ELR (cell line): ENCODE results near the gene CCR3.

Source experiments
- DNase-seq: peaks from one replicate; pipeline ENCODE4 v3.0.0-alpha.2; 2015; ENCODE audit warnings: low read depth

Gene CCR3

GRCh38 chr3:46221391-46221790, 20.9 kb upstream of the CCR3 start:
- no peak for DNase-seq

GRCh38 chr3:46221938-46222337, 20.3 kb upstream of the CCR3 start:
- no peak for DNase-seq

DNA sequence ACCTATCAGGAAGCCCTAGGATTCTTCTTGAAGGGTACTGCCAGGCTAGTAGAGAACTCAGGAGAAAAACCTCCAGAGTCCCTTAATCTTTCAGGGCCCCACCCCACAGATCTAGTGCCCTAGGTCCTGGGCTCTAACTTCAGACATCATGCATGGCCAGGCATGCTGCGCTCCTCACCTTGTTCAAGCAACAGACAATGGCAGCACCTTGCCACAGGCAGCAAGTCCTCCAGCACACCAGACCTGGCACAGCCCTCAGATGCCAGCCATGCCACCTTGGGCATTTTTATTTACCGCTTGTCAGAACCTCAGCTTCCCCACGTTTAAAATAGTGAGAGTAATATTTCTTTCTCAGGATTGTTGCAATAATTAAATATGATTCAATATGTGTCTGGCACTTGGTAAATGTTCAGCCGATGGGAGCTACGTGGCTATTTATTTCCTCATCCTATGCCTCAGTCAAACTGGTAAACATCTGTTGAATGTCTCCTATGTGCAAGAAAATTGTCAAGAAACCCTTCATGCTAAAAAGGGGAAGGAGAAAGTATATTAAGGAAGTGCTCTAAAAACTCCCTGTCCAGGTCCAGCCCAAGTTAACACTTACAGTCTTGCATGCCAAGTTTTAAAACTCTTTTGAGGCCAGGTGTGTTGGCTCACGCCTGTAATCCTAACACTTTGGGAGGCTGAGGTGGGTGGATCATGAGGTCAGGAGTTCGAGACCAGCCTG, 19.7 kb upstream of the CCR3 start:
- no peak for DNase-seq

DNA sequence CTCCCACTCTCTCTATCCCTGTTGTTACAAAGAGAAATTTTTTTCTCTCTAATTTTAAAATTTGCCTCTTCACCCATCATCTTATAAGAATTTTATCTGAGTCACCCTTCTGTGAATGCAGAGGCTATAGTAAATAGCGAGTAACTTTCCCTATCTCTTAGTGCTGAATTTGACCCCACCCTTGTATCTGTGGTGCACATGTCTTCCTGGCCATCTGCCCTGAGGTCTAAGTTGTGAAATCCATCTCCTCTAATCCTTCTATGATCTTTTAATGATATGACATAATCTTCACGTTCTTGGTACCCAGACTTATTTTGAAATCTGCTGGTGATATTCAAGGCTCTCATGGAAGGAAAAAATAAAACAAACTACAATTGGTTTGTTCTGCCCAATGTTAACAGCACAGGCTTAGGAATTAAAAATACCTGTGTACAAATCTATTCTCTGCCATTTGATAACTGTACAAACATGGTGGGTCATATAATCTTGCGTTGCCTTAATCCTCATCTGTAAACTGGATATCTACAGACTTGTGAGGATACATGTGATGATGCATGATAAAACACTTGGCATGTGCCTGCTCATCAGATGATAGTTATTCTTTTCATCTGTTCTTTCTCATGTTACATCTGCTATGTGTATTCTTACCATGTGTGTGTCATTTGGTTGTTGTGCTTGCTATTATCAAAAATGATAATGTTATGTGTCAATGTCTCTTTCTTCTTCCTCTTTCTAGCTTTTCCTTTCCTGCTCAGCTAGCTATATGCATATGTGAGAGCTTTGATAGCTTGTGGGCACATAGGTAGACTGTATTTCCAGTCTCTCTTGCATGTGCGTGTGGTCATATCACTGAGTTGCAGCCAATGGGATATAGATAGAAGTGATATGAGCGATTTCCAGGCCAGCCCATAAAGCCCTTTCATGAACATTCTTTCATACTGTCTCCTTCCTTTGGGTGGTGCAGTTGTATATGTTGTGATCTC, 13.7 kb upstream of the CCR3 start:
- DNase-seq, result peak; percentile 90

DNA sequence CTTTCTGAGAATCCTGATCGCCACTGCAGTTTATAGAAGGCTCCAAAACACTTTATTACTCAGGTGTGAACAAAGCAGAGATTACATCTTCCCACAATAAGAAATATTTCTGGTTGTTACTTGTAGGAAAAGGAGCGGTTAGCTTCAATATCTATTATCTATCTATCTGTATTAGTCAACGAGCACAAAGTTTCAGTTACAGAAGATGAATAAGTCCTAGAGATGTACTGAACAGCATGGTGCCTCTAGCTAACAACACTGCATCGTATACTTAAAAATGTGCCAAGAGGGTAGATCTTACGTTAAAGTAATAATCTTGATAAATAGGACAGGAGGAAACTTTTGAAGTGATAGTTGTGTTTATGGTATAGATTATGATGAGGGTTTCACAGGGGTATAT, 10.9 kb upstream of the CCR3 start:
- DNase-seq, result no peak

- no peak for DNase-seq
These were observed 9.1 kb upstream of the CCR3 start for GRCh38 chr3:46233194-46233593.

DNA sequence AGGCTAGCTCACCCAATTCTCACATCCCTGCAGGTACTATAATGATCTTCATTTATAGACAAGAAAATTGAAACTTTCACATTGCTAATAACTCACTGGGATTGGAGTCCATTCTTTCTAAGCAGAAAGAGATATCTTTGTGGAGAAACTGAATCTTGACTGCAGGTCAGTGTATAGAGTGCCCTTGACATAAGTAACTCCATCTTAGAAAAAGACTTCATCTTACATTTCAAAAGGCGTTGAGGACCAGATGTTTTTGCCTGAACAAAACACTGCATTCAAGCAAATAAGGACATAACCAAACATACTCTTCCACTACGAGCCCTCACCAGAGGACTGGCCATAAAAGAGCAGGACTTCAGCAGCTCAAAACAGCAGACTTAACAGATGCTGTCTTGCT, 6.8 kb upstream of the CCR3 start:
- no peak for DNase-seq

DNA sequence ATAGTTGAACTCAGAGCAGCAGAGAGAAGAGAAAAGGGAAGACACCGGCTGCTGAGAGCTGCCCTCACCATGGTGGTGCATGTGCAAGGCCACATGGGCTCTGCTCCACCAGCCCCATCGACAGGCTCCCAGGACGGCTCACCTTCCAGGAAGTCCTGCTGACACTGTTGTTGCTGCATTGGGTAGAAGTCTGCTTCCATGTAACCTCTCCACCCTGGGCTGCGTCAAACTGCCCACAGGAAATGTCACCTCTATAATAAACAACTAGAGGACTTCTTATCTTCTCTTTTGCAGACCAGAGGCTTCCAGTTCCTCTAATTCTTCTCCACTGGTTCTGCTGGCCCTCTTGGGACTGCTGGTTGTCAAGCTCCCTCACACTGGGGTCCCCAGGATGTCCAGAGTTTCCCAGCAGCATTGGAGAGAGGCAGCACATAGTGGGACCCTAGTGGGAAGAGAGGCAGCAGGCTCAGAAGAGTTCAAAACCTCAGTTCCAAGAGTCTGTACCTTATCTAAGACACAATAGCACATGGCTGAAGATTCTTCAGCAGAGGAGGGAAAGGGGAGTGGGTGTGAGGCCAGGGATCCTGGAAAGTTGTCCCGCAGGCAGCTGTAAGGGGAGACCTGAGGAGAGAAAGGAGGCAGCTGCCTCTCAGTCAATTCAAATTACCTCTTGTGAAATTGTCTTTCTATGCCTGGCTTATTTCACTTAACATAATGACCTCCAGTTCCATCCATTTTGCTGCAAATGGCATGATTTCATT, 5.8 kb upstream of the CCR3 start:
- DNase-seq, result no peak

GRCh38 chr3:46238386-46238785, 3.9 kb upstream of the CCR3 start:
- DNase-seq, result no peak

- DNase-seq, result no peak
These were observed 2.8 kb upstream of the CCR3 start for GRCh38 chr3:46239301-46239938.

- no peak for DNase-seq
These were observed 2.3 kb upstream of the CCR3 start for GRCh38 chr3:46239952-46240351.

GRCh38 chr3:46243560-46243959, 1.3 kb downstream of the CCR3 start:
- DNase-seq, result no peak

GRCh38 chr3:46245146-46245545, 2.9 kb downstream of the CCR3 start:
- DNase-seq, result no peak

GRCh38 chr3:46252980-46253379, 10.7 kb downstream of the CCR3 start:
- no peak for DNase-seq

- DNase-seq, result no peak
These were observed 16.3 kb downstream of the CCR3 start for GRCh38 chr3:46258525-46258924.

- DNase-seq, result no peak
These were observed 19.8 kb downstream of the CCR3 start for GRCh38 chr3:46261926-46262594.

DNA sequence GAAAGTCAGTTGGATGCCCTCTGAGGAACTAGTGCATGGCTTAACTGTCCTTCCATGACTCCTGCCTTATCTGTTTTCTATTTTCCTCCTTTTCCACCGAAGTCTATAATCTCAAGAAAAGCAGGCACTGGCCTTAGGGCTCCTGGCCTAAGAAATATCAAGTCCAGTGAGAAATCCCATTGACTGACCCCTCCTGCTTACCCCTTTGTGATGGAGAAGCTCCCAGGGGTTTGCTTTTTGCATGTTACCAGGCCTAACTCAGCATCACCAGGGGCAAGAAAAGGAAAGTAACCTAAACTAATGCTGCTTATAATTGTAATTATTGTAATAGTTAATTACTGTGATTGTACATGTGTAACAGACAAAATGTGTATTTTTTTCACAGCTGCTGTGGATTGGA, 21.7 kb downstream of the CCR3 start:
- no peak for DNase-seq

GRCh38 chr3:46266598-46266997, 24.3 kb downstream of the CCR3 start:
- DNase-seq, result peak; percentile 38

DNA sequence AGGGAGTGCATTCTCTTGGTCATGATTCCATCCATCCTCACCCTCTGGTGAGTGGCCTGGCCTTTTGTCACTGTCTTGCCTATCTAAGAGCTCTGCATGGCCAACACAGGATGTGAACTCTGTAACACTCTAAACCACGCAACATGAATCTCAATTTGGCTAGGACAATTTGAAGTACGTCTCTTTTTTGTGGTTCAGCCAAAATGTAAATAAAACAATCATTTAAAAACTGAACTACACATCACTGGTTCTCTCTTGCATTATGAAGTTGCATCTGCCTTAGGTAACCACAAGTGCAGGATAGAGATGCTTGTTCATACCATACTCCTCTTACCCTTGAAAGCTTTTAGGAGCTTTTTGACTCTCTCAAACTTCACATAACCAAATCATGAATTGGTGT, 27.3 kb downstream of the CCR3 start:
- no peak for DNase-seq

DNA sequence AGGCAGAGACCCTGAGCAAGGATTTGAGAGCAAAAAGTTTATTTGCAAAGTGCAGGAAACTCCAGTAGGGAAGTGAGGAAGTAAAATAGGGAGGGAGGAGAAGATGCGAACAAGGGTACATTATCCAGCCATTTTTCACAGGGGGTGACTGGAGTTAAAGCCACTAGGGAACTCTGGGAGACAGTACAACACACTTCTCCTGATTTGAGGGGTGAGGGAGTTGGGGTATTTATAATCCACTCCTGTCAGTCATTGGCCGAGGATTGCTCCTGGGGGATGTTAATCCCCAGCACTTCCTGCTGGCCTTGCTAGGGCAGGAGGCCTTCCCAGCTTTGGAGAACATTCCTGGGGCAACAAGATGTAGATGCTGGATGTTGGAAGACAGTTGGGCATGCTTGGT, 28.2 kb downstream of the CCR3 start:
- no peak for DNase-seq

GRCh38 chr3:46271209-46271745, 29.0 kb downstream of the CCR3 start:
- DNase-seq, result no peak
